ENCODE measurements around the gene AFG1L. TPM values are rescaled to one million over a fixed set of nuclear protein-coding genes. Genes with fewer than 3 reads are reported as not detected.

The AFG1L gene
- total RNA-seq, 2 donors from 2014 or later: 10.5 to 11.1 TPM

GRCh38 chr6:108566406-108566805 is 271.6 kb downstream of the AFG1L start:
- Mint-ChIP-seq H3K4me1 (peaks cover 22% of the 10 kb centered on the region), H3K27me3 (ENCODE audit: insufficient read depth) (peaks cover 6% of the 10 kb centered on the region), H3K9me3 (no peaks in the 10 kb centered on the region), H3K27ac (no peak overlapping the region), H3K36me3 (ENCODE audit: low read depth) (peaks cover 36% of the 10 kb centered on the region), H3K4me3 (no peak overlapping the region)
- TF ChIP-seq CTCF (conservative IDR thresholded peaks at IDR 0.05): no peak
- Histone ChIP-seq H3K4me1 (ENCODE audit: control insufficient read depth, insufficient read depth, low read length) (no peaks in the 10 kb centered on the region), H3K4me3 (ENCODE audit: low read length) (no peak overlapping the region), H3K9ac (ENCODE audit: extremely low read depth, low read length, poor library complexity, severe bottlenecking) (no peak overlapping the region), H3K27ac (ENCODE audit: low read depth, low read length) (no peak overlapping the region), H3K36me3 (ENCODE audit: control insufficient read depth, insufficient read depth, low read length) (peaks cover 33% of the 10 kb centered on the region), H3K27me3 (ENCODE audit: control insufficient read depth, insufficient read depth, low read length, poor library complexity, severe bottlenecking) (no peaks in the 10 kb centered on the region), H3K9me3 (ENCODE audit: control insufficient read depth, low read length) (no peaks in the 10 kb centered on the region)
- no peak for DNase-seq

GRCh38 chr6:108568101-108568500 is 273.2 kb downstream of the AFG1L start:
- H3K4me3 ChIP-seq (ENCODE audit: low read length): no peak overlapping the region
- no peaks in the 10 kb centered on the region for H3K9me3 ChIP-seq (ENCODE audit: control insufficient read depth, low read length)
- no peak for TF ChIP-seq CTCF (conservative IDR thresholded peaks at IDR 0.05)
- Mint-ChIP-seq H3K27me3 (ENCODE audit: insufficient read depth) (peaks cover 4% of the 10 kb centered on the region), H3K9me3 (no peaks in the 10 kb centered on the region), H3K36me3 (ENCODE audit: low read depth) (peaks cover 43% of the 10 kb centered on the region), H3K27ac (no peak overlapping the region), H3K4me3 (no peak overlapping the region), H3K4me1 (peaks cover 18% of the 10 kb centered on the region)
- H3K9ac ChIP-seq (ENCODE audit: extremely low read depth, low read length, poor library complexity, severe bottlenecking): no peak overlapping the region
- WGBS, 2 experiments (ENCODE audit: insufficient coverage in 1 of 2, insufficient read length in 1 of 2): 93 to 95% methylated on average over 5 of the region's 5 CpGs
- no peaks in the 10 kb centered on the region for H3K4me1 ChIP-seq (ENCODE audit: control insufficient read depth, insufficient read depth, low read length)
- H3K27ac ChIP-seq (ENCODE audit: low read depth, low read length): no peak overlapping the region
- peaks cover 46% of the 10 kb centered on the region for H3K36me3 ChIP-seq (ENCODE audit: control insufficient read depth, insufficient read depth, low read length)
- H3K27me3 ChIP-seq (ENCODE audit: control insufficient read depth, insufficient read depth, low read length, poor library complexity, severe bottlenecking): no peaks in the 10 kb centered on the region
- no peak for DNase-seq

- H3K9me3 Mint-ChIP-seq: no peaks in the 10 kb centered on the region
Observed at GRCh38 chr6:108568551-108569305, 273.9 kb downstream of the AFG1L start.

More at GRCh38 chr6:108568551-108569305, 273.9 kb downstream of the AFG1L start:
- Histone ChIP-seq H3K27me3 (ENCODE audit: control insufficient read depth, insufficient read depth, low read length, poor library complexity, severe bottlenecking) (no peaks in the 10 kb centered on the region), H3K36me3 (ENCODE audit: control insufficient read depth, insufficient read depth, low read length) (peaks cover 46% of the 10 kb centered on the region), H3K9me3 (ENCODE audit: control insufficient read depth, low read length) (no peaks in the 10 kb centered on the region), H3K9ac (ENCODE audit: extremely low read depth, low read length, poor library complexity, severe bottlenecking) (no peak overlapping the region), H3K27ac (ENCODE audit: low read depth, low read length) (no peak overlapping the region), H3K4me1 (ENCODE audit: control insufficient read depth, insufficient read depth, low read length) (no peaks in the 10 kb centered on the region), H3K4me3 (ENCODE audit: low read length) (no peak overlapping the region)
- TF ChIP-seq CTCF (conservative IDR thresholded peaks at IDR 0.05): no peak
- Mint-ChIP-seq H3K36me3 (ENCODE audit: low read depth) (peaks cover 46% of the 10 kb centered on the region), H3K4me1 (peaks cover 15% of the 10 kb centered on the region), H3K4me3 (no peak overlapping the region), H3K27me3 (ENCODE audit: insufficient read depth) (peaks cover 4% of the 10 kb centered on the region), H3K27ac (no peak overlapping the region)
- 87 to 94% methylated on average over 2 to 3 of the region's 3 CpGs for WGBS, 2 experiments (ENCODE audit: insufficient coverage in 1 of 2, insufficient read length in 1 of 2)
- no peak for DNase-seq

Measured in endodermal cell (in vitro differentiated cells).